Stimulated activated CD4-positive, alpha-beta T cell treated with anti-CD3 and anti-CD28 coated beads, TNF-alpha, amount 100 ng/mL, for 1 hour (primary cell): Measurements from ENCODE around the gene B4GALT3.

Source experiments
- DNase-seq, 3 donors: peaks; one replicate each; pipeline ENCODE4 v3.0.0-alpha.2; 2020; ENCODE audit warnings: low read depth in 3 of 3, low spot score in 1 of 3

The B4GALT3 gene

DNA sequence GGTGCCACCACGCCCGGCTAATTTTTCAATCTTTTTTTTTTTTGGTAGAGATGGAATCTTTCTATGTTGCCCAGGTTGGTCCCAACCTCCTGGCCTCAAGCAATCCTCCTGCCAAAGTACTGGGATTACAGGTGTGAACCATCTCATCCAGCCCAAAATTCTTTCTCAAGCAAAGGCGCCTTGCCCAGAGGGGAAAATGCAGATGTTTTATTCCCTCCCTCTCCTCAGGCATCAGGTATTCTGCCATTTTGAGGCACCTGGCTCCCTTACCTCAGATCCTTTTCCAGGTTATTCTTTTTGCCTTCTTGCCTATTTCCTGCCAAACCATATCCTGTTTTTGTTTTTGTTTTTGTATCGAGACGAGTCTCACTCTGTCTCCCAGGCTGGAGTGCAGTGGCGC, 11.1 kb upstream of the B4GALT3 start:
- no peak for DNase-seq

DNA sequence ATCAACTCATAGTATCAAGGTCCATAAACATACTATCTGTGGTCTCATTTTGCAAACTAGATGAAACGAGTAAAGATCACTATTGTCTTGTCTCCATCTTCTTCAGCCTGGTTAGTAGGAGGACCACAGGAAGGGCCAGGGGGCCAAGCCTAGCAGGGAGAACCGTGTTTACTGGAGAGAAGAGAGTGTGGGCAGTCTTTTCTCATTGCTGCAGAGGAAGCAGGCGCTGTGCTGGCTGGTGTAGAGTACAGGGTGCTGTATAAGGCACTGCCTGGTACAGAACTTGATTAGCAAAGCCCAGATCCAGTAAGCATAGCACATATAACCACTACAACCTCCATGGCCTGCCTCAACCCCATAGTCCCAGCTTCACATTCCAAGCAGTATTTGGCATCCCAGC, 10.0 kb upstream of the B4GALT3 start:
- DNase-seq, result no peak

DNA sequence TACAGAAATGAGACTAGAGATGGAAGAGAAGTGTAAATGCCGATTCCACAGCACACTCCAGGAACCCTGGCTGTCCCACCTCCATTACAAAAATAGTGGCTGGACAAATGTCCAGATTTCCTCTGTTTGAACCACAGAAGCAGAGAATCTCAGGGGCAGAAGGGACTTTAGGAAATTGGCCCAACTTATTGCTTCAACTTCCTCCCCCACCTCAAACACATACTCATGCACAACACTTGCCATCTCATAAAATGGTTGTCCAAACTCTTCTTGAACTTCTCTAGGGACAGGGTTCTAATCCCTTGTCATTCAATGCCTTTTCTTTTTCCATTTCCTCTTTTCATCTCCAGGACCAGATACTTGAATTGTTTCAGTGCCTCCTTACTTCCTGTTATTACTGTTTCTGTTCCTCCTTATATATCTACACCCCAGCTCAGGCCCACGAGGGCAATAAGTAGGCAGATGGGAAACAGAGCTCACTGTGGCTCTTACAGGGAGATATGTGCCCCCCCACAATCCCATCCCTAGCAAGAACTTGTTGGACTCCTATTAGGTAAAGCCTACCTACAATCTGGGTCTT, 8.5 kb upstream of the B4GALT3 start:
- DNase-seq, result no peak

DNA sequence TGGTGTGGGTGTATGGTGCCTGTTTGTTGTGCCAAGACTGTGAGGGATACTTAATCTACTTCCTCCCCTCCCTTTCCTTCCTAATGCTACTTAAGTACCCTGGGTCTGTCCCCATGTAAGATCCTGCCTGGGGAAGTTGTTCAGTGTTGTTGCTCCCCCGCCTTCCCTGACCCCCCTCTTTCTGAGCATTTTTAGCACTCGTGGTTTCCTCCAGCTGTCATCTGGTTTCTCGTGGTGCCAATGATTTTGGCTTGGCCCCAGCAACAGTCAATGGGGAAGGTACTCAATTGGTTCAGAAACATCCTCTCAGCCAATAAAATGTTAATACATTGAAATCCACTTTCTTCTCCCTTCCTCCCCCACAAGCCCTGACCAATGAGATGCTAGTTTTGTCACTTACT, 8.0 kb upstream of the B4GALT3 start:
- DNase-seq, result peak in 2 of 3 donors; percentile 42 to 54

DNA sequence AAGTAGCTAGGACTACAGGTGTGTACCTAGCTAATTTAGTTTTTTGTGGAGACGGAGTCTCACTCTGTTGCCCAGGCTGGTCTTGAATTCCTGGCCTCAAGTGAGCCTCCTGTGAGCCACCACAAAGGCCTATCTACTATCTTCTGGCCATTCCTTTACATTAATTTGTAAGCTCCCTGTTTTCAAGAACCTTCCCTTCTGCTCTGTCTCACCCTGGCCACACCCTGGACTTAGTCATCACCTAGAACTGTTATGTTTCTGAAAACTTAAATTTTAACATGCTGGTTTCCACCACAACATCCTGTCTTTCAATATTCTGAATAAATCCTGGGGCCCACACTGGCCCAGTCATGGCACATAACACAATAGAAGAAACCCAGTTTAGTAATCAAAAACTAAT, 4.9 kb upstream of the B4GALT3 start:
- peak; percentile 30 to 46 (median 32) for DNase-seq

DNA sequence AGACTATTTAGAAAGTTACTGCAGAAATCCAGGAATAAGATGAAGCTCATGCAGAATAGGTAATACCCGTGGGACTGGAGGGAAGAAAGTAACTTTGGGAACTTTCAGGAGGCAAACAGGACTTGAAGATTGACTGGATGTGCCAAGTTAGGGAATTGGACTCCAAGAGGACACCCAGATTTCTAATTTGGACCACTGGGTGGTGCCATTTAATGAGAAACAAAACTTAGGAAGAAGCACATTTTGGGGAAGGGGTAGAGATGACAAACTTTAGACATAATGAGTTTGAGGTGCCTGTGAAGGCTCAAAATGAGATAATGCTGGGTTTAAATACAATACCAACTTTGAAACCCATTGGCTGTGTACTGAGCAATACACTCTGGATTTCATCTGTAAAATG, 3.3 kb upstream of the B4GALT3 start:
- no peak for DNase-seq

DNA sequence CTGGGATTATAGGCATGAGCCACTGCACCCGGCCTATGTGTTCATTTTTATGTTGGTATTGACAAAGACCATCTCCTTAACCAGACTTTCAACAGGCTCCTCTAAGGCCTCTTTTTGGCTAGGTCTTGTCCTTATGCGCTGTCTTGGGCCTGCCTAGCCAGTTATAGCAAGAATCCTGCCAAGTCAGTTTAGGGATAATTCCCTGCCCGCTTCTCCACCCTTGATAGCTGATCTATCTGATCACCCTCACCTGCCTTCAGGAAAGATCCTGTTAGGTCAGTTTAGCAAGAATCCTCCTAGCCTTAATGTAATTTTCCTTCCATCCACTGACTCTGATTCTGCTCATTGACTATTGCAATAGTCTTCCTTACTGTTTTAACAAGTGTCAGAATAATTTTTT, 2.4 kb upstream of the B4GALT3 start:
- no peak for DNase-seq

DNA sequence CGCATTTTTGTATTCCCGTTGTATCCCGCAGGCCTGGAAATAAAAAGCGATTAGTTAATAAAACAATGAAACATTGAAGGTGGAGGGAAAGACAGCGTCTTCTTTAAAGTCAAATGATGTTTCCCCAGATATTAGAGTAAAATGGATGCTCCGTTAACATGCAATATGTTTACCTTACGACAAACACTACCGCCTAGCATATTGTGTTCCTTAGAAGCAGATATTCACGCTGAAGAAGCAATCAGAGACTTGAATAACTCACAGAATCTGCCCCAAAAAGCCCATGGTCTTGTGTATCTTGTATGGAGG, 583 bp upstream of the B4GALT3 start:
- DNase-seq, result no peak

DNA sequence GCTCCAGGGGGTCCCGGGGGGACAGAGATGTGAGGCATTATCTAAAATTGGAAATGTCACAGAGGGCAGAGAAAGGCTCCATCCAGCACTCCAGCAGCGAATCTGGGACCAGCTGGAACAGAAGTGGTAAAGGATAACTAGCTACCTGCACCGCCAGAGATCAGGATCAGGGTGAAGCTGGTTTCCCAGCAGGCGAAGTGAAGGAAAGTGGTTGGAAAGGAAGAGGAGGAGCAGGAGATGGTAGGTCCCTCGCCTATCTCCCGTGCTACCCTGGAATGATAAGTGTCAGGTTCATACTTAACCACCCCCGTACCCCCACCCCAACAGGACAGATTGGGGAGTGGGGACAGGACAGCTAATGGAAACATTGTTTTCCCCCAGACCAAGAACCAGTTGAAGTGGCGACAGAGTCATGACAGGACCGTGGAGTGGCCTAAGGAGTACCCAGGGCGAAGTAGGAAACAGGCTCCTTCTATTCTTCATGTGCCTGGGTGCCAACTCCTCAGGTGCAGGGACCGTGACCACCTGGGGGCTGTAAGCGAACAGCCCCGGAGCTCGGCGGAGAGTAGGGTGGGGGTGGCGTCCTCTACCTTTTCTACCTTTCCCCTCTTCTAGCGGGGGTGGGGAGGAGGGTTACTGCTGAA, 717 bp downstream of the B4GALT3 start:
- no peak for DNase-seq

DNA sequence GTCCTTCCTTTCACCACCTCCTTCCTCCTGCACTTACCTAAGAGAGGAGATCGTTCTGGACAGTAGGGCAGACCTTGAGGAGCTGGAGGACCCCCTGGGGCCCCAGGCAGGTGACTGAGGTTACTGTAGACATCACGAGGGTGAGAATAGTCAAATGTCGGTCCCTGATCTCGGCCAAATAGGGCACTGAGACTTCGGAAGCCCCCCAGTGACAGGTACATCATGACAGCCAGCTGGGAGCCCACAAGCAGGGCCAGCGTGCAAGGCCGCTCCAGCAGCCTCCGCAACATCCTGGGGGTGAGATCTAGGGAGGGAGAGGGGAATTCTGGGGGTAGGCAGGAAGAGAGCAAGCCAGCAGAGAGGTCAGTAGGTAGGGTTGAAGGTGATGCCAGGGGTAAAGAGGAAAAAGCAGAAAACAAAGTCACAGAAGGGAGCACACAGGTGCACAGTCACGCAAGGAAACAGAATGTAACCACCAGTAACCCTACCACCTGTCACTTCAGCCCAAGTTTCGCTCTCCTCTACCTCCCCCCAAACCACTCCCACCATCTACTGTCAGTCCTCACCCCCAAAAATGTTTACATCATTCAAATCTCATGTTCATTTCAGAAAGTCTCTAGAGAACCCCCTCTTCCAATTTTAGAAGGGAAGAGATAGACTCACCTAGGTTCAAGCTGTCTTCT, 1.4 kb downstream of the B4GALT3 start:
- DNase-seq, result no peak

DNA sequence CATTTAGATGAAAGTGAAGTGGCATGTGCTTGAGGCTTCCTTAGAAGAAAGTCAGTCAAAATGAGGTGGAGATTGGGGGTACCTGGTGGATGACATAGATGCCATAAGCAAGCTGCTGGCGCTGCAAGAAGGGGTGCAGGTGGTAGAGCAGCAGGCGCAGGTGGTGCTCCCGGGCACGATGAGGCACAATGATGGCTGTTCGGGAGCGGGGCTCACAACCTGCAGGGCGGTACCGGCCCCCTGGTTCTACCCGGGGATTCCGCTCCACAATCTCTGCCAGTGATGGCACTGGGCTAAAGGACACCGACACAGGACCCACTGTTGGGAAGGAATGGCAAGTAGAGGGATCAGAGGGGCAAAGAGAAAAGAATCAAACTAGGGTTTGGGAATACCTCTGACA, 2.4 kb downstream of the B4GALT3 start:
- no peak for DNase-seq

DNA sequence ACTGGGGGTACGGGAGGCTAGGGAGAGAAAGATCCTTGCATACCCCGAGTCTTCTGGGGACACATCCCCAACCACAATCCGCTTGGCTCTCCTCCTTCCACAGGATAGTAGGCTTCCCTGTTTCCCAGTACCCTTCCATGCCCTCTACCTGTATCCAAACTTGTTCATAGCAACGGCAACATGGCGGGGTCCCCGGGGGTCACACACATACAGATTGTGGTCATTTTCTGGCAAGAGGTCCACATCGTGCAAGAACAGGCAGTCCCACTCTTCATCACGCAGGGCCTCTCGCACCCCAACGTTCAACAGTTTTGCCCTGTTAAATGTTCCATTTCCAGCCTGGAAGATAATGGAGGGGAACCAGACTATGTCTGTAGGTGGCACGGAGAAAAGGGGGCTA, 3.6 kb downstream of the B4GALT3 start:
- DNase-seq, result no peak

DNA sequence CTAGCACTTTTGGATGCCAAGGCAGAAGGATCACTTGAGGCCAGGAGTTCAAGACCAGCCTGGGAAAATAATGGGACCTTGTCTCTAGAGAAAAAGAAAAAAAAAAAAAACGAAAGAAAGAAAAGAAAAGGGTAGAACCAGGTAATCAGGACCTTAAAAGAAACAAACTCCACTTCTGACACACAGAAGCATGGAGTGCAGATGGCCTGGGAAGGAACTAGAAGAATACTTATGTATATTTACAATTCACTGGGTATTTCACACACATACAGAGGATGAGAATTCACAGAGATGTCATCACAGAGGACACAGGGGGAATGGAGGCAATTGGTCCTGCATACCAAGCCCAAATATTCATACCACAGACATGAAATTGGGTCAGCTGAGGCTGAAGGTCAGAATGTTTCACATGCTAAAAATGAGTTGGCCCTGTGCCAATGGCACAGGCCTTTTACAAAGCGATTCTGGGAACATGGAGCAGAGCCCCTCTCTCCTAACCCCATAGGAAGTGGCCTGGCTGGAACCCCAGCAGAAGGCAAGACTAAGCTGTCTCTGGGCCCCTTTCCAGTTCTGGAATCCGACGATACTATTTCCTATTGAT, 4.4 kb downstream of the B4GALT3 start:
- no peak for DNase-seq

DNA sequence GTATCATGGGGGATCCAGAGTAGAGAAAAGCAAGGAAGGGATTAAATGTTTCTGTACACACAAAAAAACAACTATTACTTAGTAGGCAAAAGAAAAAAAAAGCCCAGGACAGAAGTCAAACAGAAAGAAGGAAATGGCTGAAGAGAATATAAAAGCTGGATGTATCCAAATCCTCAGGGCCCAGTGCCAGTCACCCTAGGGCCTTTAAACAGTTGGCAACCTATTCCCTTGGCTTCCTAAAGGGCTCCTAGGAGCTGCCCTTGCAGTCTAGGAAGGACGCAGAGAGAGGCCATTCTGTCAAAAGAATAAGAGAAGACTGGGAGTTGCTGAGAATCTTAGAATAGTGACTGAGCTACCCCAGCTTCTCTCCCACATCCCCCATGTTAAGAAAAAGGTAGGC, 5.0 kb downstream of the B4GALT3 start:
- DNase-seq, result no peak

DNA sequence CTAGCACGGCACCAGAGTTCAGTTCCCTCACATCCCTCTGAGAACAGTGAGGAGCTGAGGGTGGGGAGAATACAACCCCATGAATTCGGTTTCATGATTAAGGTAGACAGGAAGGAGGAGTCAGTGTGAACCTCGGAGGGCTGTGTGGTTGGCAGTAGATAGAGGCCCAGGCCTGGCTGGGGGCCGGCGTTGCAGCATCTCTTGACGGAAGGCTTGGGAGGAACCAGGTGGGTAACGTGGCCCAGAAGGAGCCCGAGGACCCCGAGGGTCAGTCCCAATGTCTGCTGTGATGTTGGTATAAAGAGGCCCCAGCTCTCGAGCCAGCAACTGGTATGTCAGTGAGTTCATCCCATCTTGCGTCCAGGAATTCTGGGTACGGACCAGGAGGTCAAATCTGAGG, 5.6 kb downstream of the B4GALT3 start:
- no peak for DNase-seq

DNA sequence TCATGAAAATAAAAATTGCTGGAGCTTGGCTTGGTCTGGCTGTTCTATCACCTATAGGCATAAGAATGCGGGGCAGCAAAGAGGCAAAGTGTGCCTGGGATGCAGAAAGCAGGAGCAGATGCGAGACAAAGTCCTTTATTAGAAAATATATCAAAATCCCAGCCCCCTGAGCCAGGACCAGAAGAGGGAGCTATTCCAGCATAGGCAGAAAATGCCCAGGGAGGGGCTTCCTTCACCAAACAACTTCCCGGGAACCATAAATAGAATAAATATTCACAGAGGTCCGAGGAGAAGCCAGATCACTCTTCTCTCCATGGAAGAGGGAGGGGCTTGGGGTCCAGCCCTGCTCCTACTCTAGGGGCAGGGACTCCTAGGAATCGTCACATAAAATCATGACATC, 6.1 kb downstream of the B4GALT3 start:
- DNase-seq, result no peak

DNA sequence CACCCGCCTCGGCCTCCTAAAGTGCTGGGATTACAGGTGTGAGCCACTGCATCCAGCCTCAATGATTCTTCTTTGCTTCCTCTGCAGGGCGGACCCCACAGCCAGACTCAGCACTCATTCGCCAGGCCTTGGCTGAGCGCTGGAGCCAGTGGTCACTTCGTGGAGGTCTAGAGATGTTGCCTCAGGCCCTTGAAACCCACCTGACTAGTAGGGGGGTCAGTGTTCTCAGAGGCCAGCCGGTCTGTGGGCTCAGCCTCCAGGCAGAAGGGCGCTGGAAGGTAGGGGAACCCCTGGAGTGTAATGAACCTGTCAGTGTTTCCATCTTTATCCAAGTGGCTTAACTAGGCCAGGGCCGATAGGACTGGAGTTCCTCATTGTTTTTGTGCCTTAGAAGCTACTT, 8.4 kb downstream of the B4GALT3 start:
- no peak for DNase-seq

DNA sequence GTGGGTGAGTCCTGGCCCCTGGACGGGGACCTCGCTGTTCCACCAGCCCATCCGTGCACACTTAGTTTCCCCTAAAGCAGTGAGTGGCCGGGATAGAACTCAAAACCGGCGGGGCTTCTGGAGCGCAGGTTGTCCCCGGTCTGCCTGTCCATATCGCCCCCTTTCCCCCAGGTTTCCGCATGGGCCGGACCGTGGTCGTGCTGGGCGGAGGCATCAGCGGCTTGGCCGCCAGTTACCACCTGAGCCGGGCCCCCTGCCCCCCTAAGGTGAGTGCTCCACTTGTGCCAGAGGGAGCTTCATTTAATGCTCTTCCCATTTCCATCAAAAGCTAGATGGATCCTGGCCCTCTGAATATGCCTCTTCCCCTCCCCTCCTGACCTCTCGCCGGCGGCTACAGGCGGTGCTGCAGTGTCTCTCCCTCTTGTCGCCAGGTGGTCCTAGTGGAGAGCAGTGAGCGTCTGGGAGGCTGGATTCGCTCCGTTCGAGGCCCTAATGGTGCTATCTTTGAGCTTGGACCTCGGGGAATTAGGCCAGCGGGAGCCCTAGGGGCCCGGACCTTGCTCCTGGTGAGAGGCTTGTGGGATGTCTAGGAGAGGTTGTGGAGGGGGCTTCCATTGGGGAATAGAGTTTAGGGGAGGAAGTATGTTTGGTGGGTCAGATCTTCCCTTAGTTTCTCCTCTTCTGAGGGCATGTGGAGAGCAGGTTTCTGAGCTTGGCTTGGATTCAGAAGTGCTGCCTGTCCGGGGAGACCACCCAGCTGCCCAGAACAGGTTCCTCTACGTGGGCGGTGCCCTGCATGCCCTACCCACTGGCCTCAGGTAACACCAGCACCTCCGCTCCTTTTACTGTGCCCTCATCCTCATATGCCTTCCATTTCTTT, 10.4 kb downstream of the B4GALT3 start:
- no peak for DNase-seq

DNA sequence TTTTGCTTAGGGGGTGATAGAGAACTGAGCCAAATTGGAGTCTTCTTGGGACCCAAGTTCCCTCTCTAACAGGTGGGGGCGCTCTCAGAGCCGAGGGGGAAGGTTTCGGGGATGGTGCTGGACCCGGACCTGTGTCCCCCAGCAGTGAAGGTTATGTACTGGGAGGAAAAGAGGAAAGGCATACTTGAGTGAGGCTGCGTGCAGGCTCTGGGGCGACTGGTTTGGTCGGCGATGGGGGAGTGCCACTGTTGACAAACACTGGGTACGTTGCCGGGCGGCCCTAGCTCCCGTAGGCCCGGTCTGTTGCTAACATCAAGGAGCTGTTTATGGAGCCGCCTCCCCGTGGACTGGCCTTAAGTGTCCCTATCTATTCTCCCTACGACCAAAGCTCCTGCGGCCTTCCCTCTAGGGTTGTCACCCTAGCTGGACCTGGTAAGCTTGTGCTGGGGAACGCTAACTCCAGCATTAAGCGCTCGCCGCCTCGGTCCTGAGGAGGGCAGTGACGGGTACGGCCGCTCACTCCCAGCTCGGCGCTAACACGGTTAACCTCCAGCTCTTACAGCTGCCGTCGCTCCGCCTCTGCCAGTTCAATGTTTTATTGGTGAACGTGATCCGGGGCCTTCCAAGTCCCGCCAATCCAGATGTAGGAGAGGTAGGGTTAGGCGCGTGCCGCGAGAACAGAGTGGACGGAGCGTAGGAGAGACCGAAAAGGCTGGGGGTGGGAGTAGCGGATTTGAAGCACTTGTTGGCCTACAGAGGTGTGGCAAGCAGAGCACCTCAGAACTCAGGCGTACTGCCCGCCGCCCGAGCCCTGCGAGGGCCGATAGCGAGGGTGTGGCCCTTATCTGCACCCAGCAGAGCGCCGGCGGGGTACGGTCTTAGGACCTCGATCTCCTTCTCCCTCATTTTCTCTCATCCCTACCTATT, 11.3 kb downstream of the B4GALT3 start, which contains the start of gene PPOX:
Gene PPOX, plus strand, starts transcription at position 685 of the 927 bp plus-strand sequence. CDS start 422 bp downstream, outside the sequence.
- peak; percentile 73 to 79 (median 78) for DNase-seq

DNA sequence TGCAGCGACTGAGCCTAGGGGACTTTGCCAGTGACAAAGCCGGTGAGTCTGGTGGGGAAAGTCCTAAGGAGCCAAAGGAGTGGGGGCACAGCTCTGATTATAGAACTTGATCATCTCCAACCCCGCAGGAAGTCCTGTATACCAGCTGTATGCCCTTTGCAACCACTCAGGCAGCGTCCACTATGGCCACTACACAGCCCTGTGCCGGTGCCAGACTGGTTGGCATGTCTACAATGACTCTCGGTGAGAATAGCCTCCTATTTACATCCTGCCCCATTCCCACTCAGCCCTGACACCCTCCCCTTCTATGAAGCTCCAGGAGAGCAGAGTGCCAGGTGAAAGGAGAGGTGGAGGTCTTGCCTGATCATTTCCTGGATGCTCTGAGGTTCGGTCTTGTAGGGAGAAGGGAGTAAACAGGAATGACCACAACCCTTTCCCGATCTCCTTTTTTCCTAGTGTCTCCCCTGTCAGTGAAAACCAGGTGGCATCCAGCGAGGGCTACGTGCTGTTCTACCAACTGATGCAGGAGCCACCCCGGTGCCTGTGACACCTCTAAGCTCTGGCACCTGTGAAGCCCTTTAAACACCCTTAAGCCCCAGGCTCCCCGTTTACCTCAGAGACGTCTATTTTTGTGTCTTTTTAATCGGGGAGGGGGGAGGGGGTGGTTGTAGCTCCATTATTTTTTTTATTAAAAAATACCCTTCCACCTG, 12.3 kb downstream of the B4GALT3 start:
- no peak for DNase-seq
